CD4-positive, alpha-beta T cell treated with Interleukin-17A for 4 hours (primary cell): ENCODE measurements around the gene SLC32A1.

ENCODE experiments used
- DNase-seq: peaks from one replicate; pipeline ENCODE4 v3.0.0-alpha.2; 2020; ENCODE audit warnings: mixed read lengths

Gene SLC32A1

GRCh38 chr20:38723848-38724625 lies at the start of gene SLC32A1:
Gene SLC32A1 (plus strand): TSS chr20:38724486. CDS start chr20:38724725, 239 bp downstream.
- no peak for DNase-seq

- no peak for DNase-seq
These were observed 49.5 kb upstream of the SLC32A1 start for GRCh38 chr20:38674765-38675133.

- DNase-seq = no peak
These were observed 47.7 kb upstream of the SLC32A1 start for GRCh38 chr20:38676576-38676975.

GRCh38 chr20:38680500-38681306 lies 43.6 kb upstream of the SLC32A1 start:
- DNase-seq = peak; percentile 28

- no peak for DNase-seq
These were observed 39.0 kb upstream of the SLC32A1 start for GRCh38 chr20:38685271-38685670.

GRCh38 chr20:38685853-38686473 lies 38.3 kb upstream of the SLC32A1 start:
- DNase-seq = peak; percentile 37

GRCh38 chr20:38692436-38693411 lies 31.6 kb upstream of the SLC32A1 start:
- peak; percentile 62 for DNase-seq

GRCh38 chr20:38697306-38697705 lies 27.0 kb upstream of the SLC32A1 start:
- no peak for DNase-seq

GRCh38 chr20:38698541-38698940 lies 25.7 kb upstream of the SLC32A1 start:
- no peak for DNase-seq

- DNase-seq = no peak
These were observed 24.1 kb upstream of the SLC32A1 start for GRCh38 chr20:38700141-38700540.

GRCh38 chr20:38700926-38701325 lies 23.4 kb upstream of the SLC32A1 start:
- DNase-seq = no peak

- DNase-seq = no peak
These were observed 20.8 kb upstream of the SLC32A1 start for GRCh38 chr20:38703526-38703925.

GRCh38 chr20:38704136-38704535 lies 20.1 kb upstream of the SLC32A1 start:
- no peak for DNase-seq

GRCh38 chr20:38706509-38706908 lies 17.8 kb upstream of the SLC32A1 start:
- no peak for DNase-seq

GRCh38 chr20:38714308-38714707 lies 10.0 kb upstream of the SLC32A1 start:
- no peak for DNase-seq

- DNase-seq = no peak
These were observed 8.6 kb upstream of the SLC32A1 start for GRCh38 chr20:38715646-38716045.

- no peak for DNase-seq
These were observed 1.6 kb upstream of the SLC32A1 start for GRCh38 chr20:38722683-38723016.

- DNase-seq = no peak
These were observed 1.1 kb upstream of the SLC32A1 start for GRCh38 chr20:38723017-38723847.

- no peak for DNase-seq
These were observed 401 bp downstream of the SLC32A1 start for GRCh38 chr20:38724626-38725147.

- no peak for DNase-seq
These were observed 1.0 kb downstream of the SLC32A1 start for GRCh38 chr20:38725148-38725901.
